NCI-H2107 treated with DMSO at 0.1 percent for 48 hours (cell line): ENCODE measurements around the gene COX19.
A peak's percentile ranks its signal among the peaks of the same experiment; 100 is the strongest.

Source experiments
- DNase-seq: peaks from one replicate; lab custom pipeline; 2025; ENCODE audit not compliant: unreplicated experiment; lab: John Stamatoyannopoulos, UW

Gene COX19

DNA sequence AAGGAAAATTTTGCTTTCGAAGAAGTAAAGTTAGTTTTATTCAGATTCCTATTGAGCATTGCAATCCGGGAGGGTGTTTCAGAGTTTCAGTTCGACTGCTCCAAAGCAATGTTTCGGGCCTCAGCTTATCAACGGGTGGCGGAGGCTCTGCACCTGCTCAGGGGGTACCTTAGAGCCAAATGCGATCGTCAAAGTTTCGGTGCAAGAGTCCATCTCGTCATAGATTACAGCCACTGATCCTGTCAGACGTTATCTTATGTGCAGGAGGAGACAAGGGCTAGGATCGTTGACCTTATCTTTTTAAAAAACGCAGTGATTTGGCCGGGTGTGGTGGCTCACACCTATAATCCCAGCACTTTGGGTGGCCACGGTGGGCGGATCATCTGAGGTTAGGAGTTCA, 3.8 kb upstream of the COX19 start:
- no peak for DNase-seq

DNA sequence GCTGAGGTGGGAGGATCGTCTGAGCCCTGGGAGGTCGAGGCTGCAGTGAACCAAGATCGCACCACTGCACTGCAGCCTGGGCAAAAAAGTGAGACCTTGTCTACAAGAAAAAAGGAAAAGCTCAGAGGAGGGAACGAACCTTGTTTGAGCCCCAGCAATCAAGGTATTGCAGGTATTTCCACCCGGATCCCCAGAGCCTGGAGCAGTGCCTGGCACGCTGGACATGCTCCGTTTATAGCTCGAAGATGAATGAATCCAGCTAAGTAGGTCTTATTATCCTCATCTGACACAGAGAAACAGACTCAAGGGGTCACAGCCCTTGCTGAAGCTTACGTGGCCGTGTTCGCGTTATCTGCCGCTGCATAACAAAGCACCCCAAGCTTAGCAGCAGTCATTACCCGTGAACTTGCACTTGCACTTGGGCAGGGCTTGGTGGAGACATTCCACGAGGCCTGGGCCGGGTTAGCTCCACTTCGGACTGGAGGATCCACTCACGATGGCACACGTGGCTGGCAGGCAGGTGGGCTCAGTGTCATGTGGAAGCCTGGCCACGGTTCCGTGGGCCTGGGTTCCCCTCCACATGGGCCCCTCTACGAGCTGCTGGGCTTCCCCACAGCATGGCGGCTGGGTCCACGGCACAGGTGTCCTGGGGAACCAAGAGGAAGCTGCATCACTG, 3.2 kb upstream of the COX19 start:
- DNase-seq, result no peak

DNA sequence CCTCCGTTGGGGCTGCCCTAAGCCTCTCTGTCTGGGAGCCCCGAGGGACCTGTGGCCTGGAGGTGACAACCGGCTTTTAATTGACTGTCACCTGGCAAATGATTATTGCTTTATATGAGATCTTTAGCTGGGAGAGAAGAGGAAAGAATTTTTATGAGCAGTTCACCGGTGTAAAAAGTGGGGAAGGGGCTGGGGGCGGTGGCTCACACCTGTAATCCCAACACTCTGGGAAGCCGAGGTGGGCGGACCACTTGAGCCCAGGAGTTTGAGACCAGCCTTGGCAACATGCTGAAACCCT, 2.6 kb upstream of the COX19 start:
- DNase-seq, result no peak

DNA sequence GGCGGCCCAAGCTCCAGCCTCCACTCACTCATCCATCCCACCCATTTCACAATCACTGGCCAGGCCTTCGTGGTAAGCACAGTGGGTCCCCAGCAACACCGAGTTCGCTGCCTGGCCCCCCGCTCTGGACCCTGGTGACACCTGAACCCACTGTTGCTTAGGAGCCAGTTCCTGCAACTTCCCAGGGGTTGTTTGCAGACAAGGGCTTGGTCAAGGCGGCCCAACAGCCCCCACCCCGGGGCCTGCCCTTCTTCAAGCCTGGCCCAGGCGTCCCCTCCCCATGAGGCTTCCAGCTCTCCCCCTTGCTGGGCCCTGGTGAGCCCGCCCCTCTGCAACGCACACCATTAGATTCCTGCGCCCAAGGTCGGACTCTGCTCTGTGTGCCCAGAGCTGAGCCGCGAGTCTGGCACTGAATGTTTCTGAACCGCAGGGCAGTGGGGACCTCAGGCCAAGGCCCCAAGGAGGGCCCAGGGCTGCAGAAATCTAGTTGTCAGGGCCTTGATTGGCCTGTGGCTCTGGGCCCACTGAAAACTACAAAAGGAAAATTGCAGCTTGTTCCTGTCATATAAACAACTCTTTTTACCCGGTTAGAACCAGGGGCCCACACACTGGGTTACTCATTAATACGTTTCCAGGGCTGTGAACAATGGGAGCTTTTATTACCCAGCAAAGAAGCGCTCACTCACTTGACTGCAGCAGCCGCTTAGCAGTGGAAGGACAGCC, 2.1 kb upstream of the COX19 start:
- DNase-seq, result peak; percentile 75

DNA sequence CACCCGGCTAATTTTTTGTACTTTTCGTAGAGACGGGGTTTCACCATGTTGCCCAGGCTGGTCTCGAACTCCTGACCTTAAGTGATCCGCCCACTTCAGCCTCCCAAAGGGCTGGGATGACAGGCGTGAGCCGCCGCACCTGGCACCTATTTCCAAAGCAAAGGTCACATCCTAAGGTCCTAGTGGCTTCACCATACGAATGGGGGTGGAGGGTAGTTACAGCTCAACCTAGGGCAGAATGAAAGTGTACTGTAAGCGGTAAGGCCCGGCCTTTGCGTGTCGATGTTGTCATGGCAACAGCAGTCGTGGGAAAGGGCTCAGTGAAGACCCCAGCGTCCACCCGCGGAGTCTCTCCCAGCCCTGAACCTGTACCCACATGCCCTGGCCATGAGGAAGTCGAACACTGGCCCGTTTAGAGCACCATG, 1.6 kb upstream of the COX19 start:
- no peak for DNase-seq

DNA sequence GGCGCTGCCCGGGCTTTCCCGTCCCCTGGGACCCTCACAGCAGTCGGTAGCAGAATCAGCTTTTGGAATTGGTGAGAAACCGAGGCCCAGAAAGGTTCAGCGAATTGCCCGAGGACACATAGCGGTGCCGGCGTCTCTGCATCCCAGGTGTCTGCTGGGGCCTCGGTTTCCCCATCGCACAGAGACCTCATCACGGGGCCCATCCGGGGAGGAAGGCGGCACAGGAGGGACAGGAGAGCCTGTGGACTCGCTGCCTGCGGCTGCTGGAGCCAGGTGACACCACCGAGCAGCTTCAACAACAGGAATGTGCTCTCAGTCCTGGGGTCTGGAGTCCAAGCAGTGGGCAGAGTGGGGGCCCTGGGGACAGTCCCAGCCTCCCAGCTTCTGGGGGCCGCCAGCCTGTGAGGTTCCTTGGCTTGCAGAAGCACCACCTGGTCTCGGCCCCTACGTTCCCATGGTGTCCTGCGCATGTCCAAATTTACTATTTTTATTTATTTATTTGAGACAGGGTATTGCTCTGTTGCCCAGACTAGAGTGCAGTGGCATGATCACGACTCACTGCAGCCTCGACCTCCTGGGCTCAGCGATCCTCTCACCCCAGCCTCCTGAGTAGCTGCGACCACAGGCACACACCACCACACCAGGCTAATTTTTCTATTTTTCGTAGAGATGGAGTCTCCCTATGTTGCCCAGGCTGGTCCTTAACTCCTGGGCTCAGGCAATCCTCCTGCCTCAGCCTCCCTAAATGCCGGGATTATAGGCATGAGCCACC, 539 bp upstream of the COX19 start:
- no peak for DNase-seq

DNA sequence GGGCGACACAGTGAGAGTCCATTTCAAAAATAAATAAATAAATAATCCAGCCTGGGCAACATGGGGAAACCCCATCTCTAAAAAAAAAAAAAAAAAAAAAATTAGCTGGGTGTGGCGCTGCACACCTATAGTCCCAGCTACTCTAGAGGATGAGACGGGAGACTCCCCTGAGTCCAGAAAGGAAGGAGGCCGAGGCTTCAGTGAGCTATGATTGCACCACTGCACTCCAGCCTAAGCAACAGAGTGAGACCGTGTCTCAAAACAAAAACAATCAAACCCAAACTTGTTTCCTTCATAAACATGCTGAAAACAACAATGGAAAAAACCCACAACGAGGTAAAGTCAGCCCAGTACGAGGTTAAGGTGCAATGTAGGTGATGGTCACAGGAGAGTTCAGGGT, 1.2 kb downstream of the COX19 start:
- no peak for DNase-seq

DNA sequence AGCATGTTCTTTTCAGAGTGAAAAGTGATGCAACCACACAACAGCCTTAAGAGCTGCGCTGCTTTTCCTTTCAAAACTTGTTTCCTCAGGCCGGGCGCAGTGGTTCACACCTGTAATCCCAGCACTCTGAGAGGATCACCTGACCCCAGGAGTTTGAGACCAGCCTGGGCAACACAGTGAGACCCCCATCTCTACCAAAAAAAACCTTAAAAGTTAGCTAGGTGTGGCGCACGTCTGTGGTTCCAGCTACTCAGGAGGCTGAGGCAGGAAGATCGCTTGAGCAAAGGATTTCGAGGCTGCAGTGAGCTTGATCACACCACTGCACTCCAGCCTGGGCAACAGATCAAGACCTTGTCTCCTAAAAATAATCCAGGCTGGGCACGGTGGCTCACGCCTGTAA, 2.0 kb downstream of the COX19 start:
- DNase-seq, result no peak

DNA sequence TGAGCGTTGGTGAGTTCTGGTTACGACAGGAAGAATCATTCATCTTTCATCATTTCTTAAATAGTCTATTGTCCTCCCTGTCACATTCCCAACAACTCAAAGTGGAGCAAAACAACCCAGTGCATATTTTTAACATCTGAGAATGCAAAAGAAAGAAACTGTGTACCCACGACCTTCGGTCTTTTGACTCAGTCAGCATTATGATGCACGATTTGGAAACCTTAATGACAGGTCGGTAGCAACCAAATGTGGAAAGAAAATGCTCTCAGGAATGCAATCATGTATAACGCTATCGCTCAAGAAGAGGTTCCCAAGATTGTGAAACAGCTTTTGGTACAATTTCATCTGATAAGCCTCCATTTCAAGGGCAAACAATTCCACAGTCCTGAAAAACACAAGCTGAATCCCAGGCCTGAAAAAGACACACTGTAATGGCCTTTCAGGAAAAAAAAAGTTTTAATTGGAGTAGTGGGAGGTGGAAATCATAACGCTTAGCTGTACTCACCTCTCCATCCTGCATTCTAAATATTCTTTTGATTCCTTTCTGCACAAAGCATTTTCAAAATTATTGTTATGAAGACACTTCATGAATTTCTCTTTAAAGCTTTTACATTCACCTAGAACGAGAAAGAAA, 2.6 kb downstream of the COX19 start:
- no peak for DNase-seq

DNA sequence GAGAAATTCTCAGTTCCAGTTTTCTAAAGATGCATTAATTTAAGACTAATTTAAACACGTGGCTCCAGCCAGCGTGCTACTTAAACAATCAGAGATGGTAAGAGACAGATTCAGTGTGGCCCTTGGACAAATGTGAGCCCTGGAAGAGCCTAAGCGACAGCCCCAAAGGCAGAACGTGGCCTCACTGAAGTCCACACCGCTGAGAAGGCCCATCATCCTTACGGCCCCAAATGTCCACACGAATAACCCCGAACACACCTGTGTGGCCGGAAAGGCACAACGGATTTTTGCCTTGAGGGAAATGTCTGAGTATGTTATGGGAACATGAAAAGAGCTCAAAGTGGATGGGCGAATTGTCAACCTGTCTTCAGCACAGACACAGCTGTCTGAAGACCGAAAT, 3.2 kb downstream of the COX19 start:
- DNase-seq, result no peak

DNA sequence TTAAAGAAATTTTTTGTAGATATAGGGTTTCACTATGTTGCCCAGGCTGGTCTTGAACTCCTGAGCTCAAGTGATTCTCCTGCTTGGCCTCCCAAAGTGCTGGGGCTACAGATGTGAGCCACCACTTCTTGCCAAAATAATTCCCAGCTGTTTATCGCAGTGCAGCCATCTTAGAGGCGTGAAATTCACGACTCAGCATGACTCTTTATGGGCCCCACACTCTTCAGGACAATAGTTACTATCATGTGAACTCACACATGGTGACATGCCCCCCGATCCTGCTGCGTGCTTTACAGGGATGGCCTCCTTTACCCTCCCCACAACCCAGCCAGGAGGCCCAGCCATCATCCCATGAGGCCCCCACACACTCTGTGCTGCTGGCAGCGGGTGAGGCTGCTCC, 4.6 kb downstream of the COX19 start:
- DNase-seq, result no peak

DNA sequence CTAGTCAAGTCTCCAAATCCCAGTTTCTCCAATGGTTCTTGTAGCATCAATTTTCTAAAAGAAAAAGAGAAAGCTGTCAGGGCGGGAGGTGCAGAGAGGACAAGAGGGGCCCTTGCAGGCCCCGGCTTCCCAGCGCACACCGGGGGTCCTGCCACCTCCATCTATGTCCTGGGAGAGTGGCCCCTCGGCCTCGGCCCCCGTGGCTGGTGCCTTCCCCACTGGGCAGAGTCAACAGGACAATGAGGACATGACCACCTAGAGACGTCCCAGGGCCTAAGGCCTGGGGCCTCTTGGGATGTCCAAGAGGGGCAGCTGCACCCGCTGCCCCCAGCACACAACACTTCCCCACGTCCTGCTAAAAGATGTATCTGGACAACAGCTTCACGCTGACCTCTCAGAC, 5.9 kb downstream of the COX19 start:
- DNase-seq, result no peak

DNA sequence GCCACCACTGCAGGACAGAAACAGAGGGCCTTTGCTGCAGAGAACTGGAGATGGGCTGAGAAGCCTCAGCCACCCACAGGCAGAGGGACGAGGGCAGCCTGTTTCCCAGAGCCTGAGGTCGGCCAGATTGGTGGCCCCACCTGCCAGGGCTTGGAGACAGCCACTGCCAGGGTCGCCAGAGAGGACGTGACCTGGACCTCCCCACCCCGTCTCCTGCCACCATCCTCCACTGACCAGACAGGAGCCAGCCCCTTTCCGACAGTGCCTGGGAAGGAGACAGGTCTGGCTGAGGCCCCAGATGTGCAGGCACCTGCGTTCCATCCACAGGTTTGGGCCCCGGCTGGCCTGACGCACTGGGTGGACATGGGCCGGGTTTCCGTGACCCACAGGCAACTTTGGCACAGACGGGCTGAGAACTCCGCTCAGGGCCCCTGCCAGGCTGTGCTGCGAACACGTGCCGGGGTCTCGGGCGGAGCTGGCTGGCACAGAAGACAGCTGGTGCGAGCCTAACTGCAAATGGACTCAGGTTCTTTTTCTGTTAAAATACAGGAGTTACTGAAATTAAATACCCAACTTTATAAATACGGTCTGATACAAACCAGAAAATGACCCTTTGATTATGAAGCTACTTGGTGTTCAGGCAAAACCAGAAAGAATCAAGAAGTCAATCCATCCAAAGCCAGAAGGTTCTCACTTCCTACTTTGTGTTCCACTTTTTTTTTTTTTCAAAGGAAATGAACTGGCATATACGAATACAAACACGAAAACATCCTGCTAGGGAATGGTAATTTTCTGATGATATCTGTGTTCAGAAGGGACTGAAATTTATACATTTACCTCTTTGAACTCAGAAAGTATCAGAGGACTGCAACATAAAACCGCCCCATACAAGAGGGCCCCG, 6.9 kb downstream of the COX19 start:
- DNase-seq, result no peak

DNA sequence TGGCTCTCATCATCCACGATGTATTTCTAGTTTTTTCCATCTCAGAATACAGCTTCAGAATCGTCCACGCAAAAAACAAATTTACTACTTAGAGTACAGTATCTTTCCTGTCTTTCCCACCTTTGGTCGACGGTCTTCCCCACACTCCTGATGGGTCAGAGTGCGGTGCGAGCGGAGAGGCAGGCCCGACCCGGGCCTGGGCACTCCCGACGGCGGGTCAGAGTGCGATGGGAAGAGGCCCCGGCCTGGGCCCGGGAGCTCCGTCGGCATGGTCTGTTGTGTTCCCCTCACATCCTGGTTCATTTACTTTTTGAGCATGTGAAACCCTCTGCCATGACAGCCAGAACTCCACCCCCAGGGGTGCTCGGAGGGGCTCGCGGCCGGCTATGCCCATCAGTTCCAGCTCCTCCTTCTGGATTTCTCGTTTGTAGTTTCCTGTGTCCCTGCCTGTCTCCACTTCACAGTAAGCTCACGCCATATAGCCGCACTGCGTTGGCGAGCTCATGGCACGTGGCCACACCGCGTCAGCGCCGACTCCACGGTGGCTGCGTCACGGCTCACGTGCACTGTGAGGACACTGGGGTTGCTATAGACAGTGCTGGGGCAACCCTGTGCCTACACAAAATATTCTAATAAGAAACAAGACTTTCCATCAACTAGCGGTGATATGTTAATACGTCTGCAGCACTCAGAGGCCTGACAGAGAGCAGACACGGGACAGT, 7.8 kb downstream of the COX19 start:
- no peak for DNase-seq

DNA sequence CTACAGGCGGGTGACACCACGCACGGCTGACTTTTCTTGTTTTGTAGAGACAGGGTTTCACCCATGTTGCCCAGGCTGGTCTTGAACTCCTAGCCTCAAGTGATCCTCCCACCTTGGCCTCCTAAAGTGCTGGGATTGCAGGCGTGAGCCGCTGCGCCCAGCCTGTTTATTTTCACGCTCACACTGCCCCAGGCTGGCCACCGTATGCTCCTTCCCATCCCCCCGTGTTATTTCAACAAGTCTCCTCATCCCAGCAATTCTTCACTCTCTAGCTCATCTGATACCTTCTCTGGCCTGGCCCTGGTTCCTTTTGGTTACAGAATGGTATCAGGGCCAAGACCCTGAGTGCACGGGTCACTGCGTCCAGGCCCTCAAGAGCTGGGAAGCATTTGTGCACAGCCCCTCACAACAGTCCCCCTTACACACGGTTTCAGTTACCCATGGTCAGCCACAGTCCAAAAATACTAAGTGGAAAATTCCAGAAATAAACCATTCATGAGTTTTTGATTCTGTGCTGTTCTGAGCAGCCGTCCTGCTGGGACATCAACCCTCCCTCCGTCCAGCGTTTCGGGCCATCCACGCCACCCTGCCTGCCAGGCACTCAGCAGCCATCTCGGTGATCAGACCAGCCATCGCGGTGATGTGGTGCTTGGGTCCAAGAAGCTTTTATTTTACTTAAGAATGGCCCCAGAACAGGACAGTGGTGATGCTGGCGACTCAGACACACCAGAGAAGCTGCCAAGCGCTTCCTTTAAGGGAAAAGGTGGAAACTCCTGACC, 8.9 kb downstream of the COX19 start:
- no peak for DNase-seq

DNA sequence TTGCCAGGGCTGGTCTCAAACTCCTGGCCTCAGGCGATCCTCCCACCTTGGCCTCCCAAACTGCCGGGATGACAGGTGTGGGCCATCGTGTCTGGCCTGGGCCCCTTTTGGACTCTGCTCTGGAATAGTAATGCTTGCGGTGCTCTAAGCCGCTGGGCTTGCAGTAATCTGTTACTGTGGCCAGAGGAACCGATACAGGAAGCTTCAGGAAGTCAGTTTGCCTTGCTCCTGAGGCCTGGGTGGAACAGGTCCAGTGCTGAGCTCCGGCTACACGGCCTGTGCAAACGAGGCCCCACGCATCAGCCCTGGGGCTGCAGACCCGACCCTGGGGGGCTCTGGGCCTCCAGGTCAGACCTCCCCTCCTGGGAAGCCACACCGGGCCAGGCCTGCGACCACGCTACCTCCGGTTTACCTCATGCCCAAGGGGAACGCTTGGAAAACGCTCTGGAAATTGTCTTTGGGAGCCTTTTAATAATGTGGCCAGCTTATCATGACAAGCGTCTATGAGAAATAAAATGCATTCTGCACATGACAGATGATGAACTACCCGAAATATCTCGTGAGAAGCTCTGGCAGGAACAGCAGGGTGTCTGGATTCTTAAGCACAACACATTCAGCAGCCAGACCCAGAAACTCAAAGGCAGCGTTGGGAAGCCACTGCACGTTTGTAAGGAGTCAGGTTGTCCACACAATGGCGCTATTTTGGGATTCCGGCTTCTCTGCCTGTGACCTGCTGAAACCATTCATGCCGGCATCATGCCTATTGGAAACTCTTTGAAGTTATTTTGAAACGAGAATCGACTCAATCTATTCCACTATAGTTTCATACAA, 10.7 kb downstream of the COX19 start:
- DNase-seq, result no peak

DNA sequence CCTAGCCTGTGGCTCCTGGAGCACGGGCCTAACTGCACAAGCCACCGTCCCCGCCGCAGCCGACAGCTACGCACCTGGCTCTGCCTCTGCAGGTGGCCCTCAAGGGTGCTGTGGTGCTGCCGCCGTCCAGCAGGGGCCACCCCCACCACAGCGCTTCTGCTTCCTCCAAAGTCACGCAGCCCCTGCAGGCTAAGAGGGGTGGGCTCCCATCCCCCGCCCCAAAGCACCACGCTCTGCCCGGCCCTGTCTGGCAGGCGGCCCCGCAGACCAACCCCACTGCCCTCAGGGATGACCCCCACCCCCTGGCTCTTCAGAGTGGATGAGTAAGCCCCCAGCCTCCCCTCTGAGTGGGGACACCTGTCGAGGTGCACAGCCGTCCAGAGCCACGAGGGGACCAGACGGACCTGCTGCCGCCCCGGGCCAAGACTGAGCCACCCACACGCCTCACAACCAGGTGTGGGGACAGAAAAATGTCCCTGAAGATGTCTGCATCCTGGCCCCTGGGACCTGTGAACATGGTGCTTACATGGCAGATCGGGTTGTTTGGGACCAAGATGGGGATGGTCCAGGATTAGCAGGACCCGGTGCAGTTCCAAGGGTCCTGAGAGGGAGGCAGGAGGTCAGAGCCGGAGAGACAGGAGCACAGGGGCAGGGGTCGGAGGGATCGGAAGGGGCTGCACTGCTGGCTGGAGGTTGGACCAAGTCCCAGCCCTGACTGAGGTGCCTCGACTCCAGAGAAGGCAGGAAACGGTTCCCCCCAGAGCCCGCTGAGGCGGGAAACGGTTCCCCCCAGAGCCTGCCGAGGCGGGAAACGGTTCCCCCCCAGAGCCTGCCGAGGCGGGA, 11.9 kb downstream of the COX19 start:
- peak; percentile 40 for DNase-seq
